Measurements from ENCODE around the gene ANO7.

ANO7 gene

DNA sequence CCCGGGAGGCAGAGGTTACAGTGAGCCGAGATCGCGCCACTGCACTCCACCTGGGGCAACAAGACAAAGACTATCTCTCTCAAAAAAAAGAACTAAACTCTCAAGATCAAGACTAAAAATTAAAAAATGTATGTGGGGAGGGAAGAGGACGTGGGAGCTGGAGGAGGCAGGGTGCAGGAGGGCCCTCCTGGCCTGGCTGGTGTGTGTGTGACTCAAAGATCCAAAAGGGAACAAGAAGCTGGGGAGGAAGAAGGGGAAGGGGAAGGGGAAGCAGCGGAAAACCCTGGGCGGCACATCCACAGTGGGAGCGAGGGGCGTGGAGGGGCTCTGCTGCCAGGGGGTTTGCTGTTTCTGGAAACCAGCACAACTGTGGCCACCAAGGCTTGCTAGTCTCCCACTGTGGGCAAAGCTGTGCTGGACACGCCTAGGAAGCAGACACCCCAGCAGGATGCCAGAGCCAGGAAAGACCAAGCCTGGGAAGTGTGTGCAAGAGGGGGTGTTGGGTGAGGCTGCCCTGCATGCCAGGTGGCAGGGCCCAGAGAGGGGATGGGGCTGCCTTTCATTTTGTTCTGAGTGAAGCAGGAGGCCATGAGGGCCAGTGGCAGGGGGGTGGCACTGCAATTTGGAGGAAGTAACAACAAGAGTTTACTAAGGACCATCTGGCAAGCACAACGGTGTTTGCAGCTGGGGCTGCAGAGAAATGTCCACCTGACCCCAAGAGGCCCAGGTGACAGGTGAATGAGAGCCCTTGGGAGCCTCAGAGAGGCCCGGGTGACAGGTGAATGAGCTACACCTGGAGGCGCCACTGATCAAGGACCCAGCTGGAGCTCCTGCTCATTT is 44.5 kb downstream of the ANO7 start:
- TF ChIP-seq, protein P1, sequence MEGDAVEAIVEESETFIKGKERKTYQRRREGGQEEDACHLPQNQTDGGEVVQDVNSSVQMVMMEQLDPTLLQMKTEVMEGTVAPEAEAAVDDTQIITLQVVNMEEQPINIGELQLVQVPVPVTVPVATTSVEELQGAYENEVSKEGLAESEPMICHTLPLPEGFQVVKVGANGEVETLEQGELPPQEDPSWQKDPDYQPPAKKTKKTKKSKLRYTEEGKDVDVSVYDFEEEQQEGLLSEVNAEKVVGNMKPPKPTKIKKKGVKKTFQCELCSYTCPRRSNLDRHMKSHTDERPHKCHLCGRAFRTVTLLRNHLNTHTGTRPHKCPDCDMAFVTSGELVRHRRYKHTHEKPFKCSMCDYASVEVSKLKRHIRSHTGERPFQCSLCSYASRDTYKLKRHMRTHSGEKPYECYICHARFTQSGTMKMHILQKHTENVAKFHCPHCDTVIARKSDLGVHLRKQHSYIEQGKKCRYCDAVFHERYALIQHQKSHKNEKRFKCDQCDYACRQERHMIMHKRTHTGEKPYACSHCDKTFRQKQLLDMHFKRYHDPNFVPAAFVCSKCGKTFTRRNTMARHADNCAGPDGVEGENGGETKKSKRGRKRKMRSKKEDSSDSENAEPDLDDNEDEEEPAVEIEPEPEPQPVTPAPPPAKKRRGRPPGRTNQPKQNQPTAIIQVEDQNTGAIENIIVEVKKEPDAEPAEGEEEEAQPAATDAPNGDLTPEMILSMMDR (IDR thresholded peaks at IDR 0.05; ENCODE audit: insufficient read depth, missing control alignments) = no peak
- FAIRE-seq (no peak), DNase-seq (ENCODE audit: insufficient read length, low spot score) (no peak)

DNA sequence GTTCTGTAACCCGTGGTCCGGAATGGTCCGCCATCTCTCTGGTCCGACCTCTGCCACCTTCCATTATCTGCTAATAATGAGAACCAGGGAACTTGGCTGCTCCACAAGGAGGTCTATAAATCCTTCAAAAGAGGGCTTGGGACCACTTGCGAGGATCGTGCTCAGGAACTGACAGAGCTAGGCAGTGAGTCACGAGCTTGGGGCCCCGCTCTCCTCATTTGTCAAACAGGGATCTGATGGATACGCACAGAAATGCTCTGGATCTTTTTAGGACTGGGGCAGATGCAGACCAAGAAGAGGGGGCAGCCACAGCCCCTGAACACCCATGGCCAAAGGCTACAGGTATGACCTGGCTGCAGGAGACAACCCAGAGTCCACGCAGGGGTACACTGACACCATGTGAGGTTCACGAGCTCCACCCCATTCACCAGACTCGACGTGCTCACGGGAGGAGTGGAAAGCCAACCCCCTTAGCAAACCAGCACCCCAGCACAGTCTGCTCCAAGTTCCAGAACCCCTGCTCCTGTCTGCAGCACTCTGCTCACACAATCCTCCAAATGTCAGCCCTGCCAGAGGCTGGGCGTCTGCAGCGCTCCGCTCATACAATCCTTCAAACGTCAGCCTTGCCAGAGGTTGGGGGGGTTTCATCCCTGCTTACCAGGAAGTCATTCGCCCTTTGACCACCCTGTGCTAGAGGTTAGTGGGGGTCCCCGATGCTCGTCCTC is 45.8 kb downstream of the ANO7 start:
- DNase-seq (ENCODE audit: insufficient read length, low spot score) (no peak), FAIRE-seq (no peak)
- TF ChIP-seq, protein P1 (IDR thresholded peaks at IDR 0.05; ENCODE audit: insufficient read depth, missing control alignments) = no peak

DNA sequence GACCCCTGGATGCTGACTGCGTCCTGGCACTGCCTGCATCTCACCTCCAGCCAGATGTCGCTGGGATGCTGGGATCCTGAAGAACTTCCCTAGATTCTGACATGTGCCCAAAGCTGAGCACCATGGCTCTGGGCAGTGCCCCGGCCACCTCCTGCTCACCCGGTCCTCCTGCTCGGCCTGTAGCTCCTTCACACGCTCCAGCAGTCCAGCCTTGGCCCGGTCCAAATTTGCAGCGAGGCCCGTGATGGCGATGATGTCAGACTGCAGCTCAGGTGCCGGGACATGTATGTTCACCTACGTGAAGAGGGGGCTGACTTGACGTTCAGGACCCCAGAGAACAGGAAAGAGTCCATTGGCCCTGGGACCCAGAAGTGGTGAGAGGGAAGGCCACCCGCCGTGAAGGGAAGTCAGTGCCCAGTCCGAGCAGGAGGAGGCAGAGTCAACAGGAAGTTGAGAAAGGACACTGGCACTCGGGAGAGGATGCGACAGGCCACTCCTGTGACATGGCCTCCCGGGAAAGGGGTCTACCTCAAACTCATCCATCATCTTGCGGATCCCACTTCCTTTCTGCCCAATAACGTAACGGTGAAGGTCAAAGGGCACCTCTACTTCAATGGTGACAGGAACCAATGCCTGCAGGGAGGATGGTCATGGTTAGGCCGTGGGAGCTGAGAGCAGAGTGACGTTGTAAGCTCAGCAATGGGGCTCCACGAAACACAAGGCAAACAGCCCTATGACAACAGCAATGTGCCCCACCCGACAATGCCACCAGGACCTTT is 46.7 kb downstream of the ANO7 start:
- TF ChIP-seq, protein P1 (IDR thresholded peaks at IDR 0.05; ENCODE audit: insufficient read depth, missing control alignments) = no peak
- FAIRE-seq = no peak
- DNase-seq (ENCODE audit: insufficient read length, low spot score) = no peak

DNA sequence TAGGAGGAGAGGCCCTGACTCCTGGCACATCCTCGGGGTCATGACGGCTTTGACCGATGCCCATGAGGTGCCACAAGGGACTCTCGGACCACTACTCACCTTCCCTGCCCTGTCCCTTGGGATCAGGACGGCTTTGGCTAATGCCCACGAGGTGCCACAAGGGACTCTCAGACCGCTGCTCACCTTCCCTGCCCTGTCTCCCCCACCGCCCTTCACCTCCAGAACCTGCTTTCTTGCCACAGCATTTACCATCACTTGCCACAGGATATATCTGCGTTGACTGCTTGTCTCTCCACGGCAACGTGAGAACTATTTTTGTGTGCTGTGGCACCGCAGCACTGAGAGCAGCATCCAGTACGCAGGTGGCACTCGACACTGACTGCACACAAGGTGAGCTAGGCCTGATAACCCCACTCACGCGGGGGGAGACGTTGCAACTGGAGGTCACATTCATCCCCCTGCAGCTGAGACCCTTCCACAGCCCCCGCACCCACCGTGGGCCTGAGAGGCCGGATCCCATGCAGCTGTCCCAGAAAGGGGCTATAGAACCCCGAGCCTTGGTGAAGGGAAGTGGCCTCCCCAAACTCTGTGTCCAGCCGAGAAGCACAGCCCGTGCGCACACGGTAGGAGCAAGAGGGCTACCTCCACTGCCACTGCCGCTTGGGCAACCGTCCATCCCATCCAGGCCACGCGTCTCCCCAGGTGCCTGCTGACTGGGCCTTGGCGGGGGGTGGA is 47.5 kb downstream of the ANO7 start:
- DNase-seq (ENCODE audit: insufficient read length, low spot score) (no peak), FAIRE-seq (no peak)
- TF ChIP-seq, protein P1 (IDR thresholded peaks at IDR 0.05; ENCODE audit: insufficient read depth, missing control alignments) = no peak

DNA sequence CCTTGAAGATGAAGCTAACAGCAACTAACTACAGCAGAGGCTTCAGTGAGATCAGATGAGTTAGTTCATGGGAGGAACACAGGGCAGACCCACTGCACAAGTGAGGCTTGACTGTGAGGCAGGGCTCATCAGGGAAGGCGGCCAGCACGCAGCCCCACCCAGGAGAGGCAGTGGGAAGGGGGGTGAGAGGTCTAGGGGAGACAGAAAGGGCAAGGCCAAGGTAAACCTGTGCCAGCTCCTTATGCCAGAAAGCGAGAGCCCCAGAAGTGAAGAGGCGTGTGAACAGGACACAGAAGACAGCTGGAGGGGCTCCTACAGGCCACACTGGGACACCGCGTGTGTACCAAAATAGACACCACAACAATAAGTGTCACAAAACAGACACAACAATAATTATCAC is 48.6 kb downstream of the ANO7 start:
- DNase-seq (ENCODE audit: insufficient read length, low spot score) (no peak), FAIRE-seq (no peak)
- TF ChIP-seq, protein P1 (IDR thresholded peaks at IDR 0.05; ENCODE audit: insufficient read depth, missing control alignments) = no peak

DNA sequence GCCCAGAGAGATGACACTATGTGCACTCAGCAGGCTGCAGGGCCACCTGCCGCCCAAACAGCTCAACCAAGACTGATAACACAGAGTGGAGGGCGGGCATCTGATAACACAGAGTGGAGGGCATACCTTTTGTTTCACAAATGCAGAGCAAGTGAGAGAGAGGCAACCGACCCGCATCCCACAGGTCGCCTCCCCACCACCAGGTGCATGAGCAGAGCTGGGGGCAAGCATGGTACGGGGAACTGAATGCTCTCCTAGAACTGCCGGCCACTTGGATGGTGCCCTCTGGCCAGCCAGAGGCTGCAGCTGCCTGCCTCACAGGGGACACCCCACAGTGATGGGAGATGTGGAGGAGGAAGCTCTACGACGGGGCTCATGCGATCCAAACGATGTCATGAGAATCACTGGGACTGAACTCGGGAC is 49.5 kb downstream of the ANO7 start:
- FAIRE-seq (no peak), DNase-seq (ENCODE audit: insufficient read length, low spot score) (no peak)
- TF ChIP-seq, protein P1 (IDR thresholded peaks at IDR 0.05; ENCODE audit: insufficient read depth, missing control alignments) = no peak

Measured in D721Med (cell line).